K562 (cell line): Measurements from ENCODE around the gene BFSP1.

Experiments
- CAMTA2 ChIP-seq: fragments of 250-450 bp; sonication (Bioruptor Pico); conservative IDR thresholded peaks from 2 replicates; pipeline ENCODE4 v1.5.1; 2022
- CTCF ChIP-seq, 3 experiments: IDR thresholded peaks in 2 of 3; conservative IDR thresholded peaks in 1 of 3; 2 replicates each; pipeline ENCODE4 v1.5.1; 2011 to 2012; ENCODE audit warnings: low read length in 3 of 3, mild to moderate bottlenecking in 3 of 3, control low read depth in 2 of 3, improper control_type of control experiment in 1 of 3, inconsistent platforms in 1 of 3, low read depth in 1 of 3, mixed read lengths in 1 of 3, moderate library complexity in 1 of 3; ENCODE audit not compliant: insufficient read depth in 2 of 3
- ELF1 ChIP-seq: fragments of 200-800 bp; sonication (Bioruptor generic); IDR thresholded peaks from 2 replicates; pipeline ENCODE4 v1.6.1; 2016; ENCODE audit warnings: missing genetic modification characterization, missing compliant biosample characterization
- EZH2 ChIP-seq: IDR thresholded peaks from 2 replicates; pipeline ENCODE4 v1.6.1; 2012; ENCODE audit warnings: low read depth, mild to moderate bottlenecking, inconsistent platforms, low read length, borderline replicate concordance
- MXI1 ChIP-seq: IDR thresholded peaks from 2 replicates; pipeline ENCODE4 v1.6.1; 2011; ENCODE audit warnings: low read depth, mild to moderate bottlenecking, improper control_type of control experiment, low read length
- NCOR1 ChIP-seq: fragments of 450-650 bp; IDR thresholded peaks from 2 replicates; pipeline ENCODE4 v1.6.1; 2016; ENCODE audit warnings: mild to moderate bottlenecking, moderate library complexity
- NFIC ChIP-seq: fragments of 450-650 bp; IDR thresholded peaks from 2 replicates; pipeline ENCODE4 v1.6.1; 2017; ENCODE audit warnings: mild to moderate bottlenecking, inconsistent platforms
- POLR2A ChIP-seq: fragments of 450-650 bp; conservative IDR thresholded peaks from 2 replicates; pipeline ENCODE4 v1.6.1; 2016
- POLR2AphosphoS5 ChIP-seq: IDR thresholded peaks from 2 replicates; pipeline ENCODE4 v1.6.1; 2011; ENCODE audit warnings: mild to moderate bottlenecking, low read depth, low read length, moderate library complexity; ENCODE audit not compliant: control insufficient read depth, insufficient read depth
- SIN3A ChIP-seq, 2 experiments: fragments of 150-350 bp in 1 of 2; IDR thresholded peaks; 2 replicates each; pipeline ENCODE4 v1.6.1; 2011 to 2016; ENCODE audit warnings: borderline replicate concordance in 2 of 2, low read depth in 2 of 2, low read length in 2 of 2, mild to moderate bottlenecking in 2 of 2, moderate library complexity in 2 of 2; ENCODE audit not compliant: control insufficient read depth in 1 of 2
- SRSF1 ChIP-seq: fragments of 200-400 bp; formaldehyde crosslinking; IDR thresholded peaks from 2 replicates; pipeline ENCODE4 v1.6.1; 2017; ENCODE audit warnings: mild to moderate bottlenecking, low read depth, low read length, moderate library complexity
- U2AF1 ChIP-seq: fragments of 200-400 bp; formaldehyde crosslinking; optimal IDR thresholded peaks from 2 replicates; pipeline ENCODE3; 2017; ENCODE audit warnings: mild to moderate bottlenecking, low read depth, low read length, moderate library complexity
- ZNF668 ChIP-seq: fragments of 250-450 bp; sonication (Bioruptor Pico); IDR thresholded peaks from 2 replicates; pipeline ENCODE4 v1.8.0; 2022; ENCODE audit warnings: mild to moderate bottlenecking, inconsistent platforms
- TF ChIP-seq, protein P1 (sequence below): sonication (generic); formaldehyde crosslinking; IDR thresholded peaks from 2 replicates; pipeline ENCODE4 v1.9.0; 2022; ENCODE audit warnings: mild to moderate bottlenecking, missing genetic modification reagents

DNA sequence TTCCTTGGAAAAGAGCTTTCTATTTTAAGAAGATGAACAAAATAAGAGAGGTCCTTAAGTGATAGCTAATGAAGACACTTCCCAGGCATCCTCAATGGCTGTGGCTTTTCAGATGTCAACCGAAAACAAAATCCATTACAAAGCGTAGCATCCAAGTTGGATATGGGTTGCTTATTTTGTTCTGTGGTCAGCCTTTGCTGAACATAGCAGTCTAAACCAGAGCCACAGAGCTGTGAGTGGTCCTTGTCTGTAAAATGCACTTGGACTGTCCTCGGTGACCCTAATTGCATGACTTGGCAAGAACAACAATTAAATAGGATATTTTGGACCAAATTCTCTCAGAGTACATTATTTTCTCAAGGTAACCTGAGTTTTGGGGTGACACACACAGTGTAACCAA is 10.4 kb upstream of the BFSP1 start:
- no peak for TF ChIP-seq CAMTA2 (CRISPR knock-in tag)
- TF ChIP-seq POLR2AphosphoS5, result no peak
- no peak for TF ChIP-seq MXI1
- TF ChIP-seq SIN3A (IDR thresholded peaks at IDR 0.05; ENCODE audit: borderline replicate concordance in 2 of 2, control insufficient read depth in 1 of 2, low read depth in 2 of 2, low read length in 2 of 2), result no peak
- no peak for TF ChIP-seq NFIC
- TF ChIP-seq NCOR1, result no peak
- no peak for TF ChIP-seq EZH2
- no peak for TF ChIP-seq U2AF1
- TF ChIP-seq, protein P1, sequence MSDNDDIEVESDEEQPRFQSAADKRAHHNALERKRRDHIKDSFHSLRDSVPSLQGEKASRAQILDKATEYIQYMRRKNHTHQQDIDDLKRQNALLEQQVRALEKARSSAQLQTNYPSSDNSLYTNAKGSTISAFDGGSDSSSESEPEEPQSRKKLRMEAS (CRISPR knock-in tag), result no peak
- TF ChIP-seq SRSF1, result no peak
- TF ChIP-seq CTCF (IDR thresholded peaks at IDR 0.05 in 2 of 3, conservative IDR thresholded peaks at IDR 0.05 in 1 of 3; ENCODE audit: insufficient read depth in 2 of 3, low read depth in 1 of 3, low read length in 3 of 3), result no peak
- no peak for TF ChIP-seq POLR2A
- TF ChIP-seq ZNF668 (CRISPR knock-in tag), result no peak
- no peak for TF ChIP-seq ELF1 (tag)
